AG04449 (cell line): ENCODE results near the gene ZNF236.
"Not testable (repeated sequence)": the region's sequence is repeated elsewhere in the genome, so short reads cannot be mapped to it uniquely, and the experiment has no call there.

ENCODE experiments used
- CTCF ChIA-PET: fragments of 350-600 bp; formaldehyde crosslinking; extraction: SDS; loops from one replicate; lab custom pipeline; 2021; ENCODE audit warnings: antibody characterized with exemption; lab: Yijun Ruan, JAX
- POLR2A ChIA-PET: fragments of 400-600, 350-600 bp; formaldehyde crosslinking; extraction: SDS; loops from one replicate; lab custom pipeline; 2020; ENCODE audit warnings: antibody characterized with exemption, inconsistent platforms; lab: Yijun Ruan, JAX
- DNase-seq: peaks from one replicate; pipeline ENCODE4 v3.0.0-alpha.2; 2010; ENCODE audit warnings: low read depth, low spot score
- H3K4me3 ChIP-seq: 2 replicates; pipeline ENCODE4 v1.5.1; 2011; ENCODE audit warnings: low read depth, mild to moderate bottlenecking, control low read depth, low read length
- CTCF ChIP-seq: IDR thresholded peaks from one replicate; pipeline ENCODE4 v1.5.1; 2011; ENCODE audit warnings: mild to moderate bottlenecking, moderate library complexity, low read length, control low read depth, inconsistent platforms; ENCODE audit not compliant: insufficient read depth; ENCODE audit errors: missing control alignments

Gene ZNF236

DNA sequence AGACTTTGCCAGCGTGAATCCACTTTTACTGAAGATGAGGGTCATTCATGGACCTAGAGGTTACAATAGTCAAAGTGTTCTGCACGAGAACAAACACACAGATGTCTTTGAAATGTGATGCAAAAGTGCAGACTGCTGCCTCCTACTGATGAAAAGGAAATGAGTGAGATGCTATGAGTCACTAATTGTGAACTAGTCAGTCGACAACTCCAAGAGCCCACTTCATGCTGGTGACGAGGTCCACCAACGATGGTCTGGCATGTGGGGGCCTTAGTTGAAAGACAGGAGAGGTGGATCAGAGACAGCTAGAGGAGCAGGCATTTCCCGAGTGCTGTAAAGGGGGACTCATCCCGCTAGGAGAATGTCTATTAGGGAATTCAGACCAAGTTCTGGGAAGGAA lies 17.1 kb upstream of the ZNF236 start:
- CTCF ChIA-PET, result interaction anchor here (1.2 to 1.8 kb wide), 2 partner anchors 10 to 178 kb away, joined by 3 to 11 read pairs; no protein-coding TSS in a partner anchor
- DNase-seq, result no peak

DNA sequence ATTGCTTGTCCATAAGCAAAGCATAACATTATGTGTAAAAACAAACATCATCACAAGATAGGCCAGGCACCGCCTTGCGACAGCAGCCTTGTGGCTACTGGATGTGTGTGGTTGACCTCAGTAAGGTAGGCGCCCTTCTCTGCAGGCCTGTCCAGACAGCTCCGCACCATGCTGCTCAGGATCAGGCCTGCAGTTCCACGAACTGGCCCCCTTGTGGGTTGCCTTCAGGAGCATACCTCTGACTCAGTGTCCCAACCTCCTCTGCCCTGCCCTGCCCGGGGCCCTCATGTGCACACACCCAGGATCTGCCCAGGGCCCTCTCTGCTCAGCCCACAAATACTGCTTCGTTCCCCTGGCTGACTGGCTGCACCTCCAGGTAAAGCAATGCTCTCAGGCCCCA lies 16.1 kb upstream of the ZNF236 start:
- ChIA-PET CTCF (interaction anchor here (1.2 to 1.8 kb wide), 2 partner anchors 11 to 177 kb away, joined by 3 to 11 read pairs; no protein-coding TSS in a partner anchor), POLR2A (interaction anchor here (1.1 kb wide), 1 partner anchor 8 kb away, joined by 3 read pairs; no protein-coding TSS in a partner anchor)
- no peak overlapping the region for H3K4me3 ChIP-seq
- no peak for DNase-seq
- TF ChIP-seq CTCF, result no peak

More for the DNA sequence above, 17.1 kb upstream of the ZNF236 start:
- POLR2A ChIA-PET, result interaction anchor here (1.1 kb wide), 1 partner anchor 9 kb away, joined by 3 read pairs; no protein-coding TSS in a partner anchor
- TF ChIP-seq CTCF, result no peak
- H3K4me3 ChIP-seq, result no peak overlapping the region

- DNase-seq, result no peak
- H3K4me3 ChIP-seq, result no peak overlapping the region
- ChIA-PET POLR2A (no interaction called here), CTCF (interaction anchor here (1.2 to 2.4 kb wide), 3 partner anchors 8 to 14 kb away, joined by 3 to 12 read pairs (median 3); no protein-coding TSS in a partner anchor)
- TF ChIP-seq CTCF, result no peak
Observed at GRCh38 chr18:76808561-76808960, 13.8 kb upstream of the ZNF236 start.

DNA sequence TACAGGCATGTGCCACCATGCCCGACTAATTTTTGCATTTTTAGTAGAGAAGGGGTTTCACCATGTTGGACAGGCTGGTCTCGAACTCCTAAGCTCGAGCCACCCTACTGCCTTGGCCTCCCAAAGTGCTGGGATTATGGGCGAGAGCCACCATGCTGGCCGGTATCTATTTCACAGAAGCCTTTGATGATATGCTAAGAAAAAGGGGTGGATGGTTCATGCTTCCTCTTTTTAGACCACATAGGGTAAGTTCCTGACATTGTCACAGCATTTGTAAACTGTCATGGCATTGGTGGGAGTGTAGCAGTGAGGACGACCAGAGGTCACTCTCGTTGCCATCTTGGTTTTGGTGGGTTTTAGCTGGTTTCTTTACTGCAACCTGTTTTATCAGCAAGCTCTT lies 10.8 kb upstream of the ZNF236 start:
- POLR2A ChIA-PET, H3K4me3 ChIP-seq, DNase-seq: not testable (repeated sequence)
- CTCF ChIA-PET, result interaction anchor here (1.6 to 10.9 kb wide), 3 partner anchors 9 to 172 kb away, joined by 6 to 208 read pairs (median 6); no protein-coding TSS in a partner anchor

DNA sequence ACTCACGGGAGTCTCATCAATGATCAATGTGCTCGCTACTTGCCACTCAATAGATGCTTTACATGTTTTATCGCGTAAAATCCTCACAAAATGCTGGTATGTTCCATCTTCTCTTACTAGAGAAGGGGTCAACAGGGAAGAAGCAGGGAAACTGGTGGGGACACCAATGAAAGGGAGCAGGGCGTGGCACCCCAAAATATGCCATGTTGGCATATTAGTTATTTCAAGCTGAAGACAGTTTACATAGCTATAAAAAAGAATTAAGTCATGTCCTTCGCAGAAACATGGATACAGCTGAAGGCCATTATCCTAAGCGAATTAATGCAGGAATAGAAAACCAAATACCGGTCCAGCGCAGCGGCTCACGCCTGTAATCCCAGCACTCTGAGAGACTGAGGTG lies 8.1 kb upstream of the ZNF236 start:
- no peak for DNase-seq
- no peak overlapping the region for H3K4me3 ChIP-seq
- TF ChIP-seq CTCF, result no peak
- CTCF ChIA-PET, result interaction anchor here (1.2 to 10.9 kb wide), 2 partner anchors 10 to 12 kb away, joined by 3 to 208 read pairs; no protein-coding TSS in a partner anchor
- POLR2A ChIA-PET, result interaction anchor here (0.7 kb wide), 1 partner anchor 9 kb away, joined by 3 read pairs; no protein-coding TSS in a partner anchor

DNA sequence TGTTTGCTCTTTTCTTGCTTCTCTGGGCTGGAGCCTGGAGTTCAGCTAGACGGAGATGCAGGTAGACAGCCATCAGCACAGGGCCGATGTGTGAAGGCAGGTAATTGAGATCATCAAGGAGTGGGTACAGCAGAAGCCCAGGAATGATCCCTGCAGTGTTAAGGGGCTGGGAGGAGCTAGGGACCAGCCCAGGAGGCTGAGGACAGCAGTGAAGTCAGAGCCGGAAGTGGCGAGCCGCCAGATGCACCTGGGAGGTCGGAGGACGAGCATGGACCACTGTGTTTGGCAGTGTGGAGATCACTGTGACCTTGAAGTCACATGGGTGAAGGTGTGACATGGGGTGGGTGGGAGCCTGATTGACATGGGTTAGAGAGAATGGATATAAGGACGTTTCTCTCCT lies 6.2 kb upstream of the ZNF236 start:
- ChIA-PET POLR2A (no interaction called here), CTCF (interaction anchor here (1.2 to 10.9 kb wide), 2 partner anchors 8 to 14 kb away, joined by 3 to 208 read pairs; no protein-coding TSS in a partner anchor)
- H3K4me3 ChIP-seq, result no peak overlapping the region
- no peak for TF ChIP-seq CTCF
- no peak for DNase-seq
